ENCODE measurements around the gene MYH9. TPM values are rescaled to one million over a fixed set of nuclear protein-coding genes. Genes with fewer than 3 reads are reported as not detected.

MYH9 gene
- total and polyA plus RNA-seq, 2 experiments from 2014 or later, result 58.4 to 233 TPM

DNA sequence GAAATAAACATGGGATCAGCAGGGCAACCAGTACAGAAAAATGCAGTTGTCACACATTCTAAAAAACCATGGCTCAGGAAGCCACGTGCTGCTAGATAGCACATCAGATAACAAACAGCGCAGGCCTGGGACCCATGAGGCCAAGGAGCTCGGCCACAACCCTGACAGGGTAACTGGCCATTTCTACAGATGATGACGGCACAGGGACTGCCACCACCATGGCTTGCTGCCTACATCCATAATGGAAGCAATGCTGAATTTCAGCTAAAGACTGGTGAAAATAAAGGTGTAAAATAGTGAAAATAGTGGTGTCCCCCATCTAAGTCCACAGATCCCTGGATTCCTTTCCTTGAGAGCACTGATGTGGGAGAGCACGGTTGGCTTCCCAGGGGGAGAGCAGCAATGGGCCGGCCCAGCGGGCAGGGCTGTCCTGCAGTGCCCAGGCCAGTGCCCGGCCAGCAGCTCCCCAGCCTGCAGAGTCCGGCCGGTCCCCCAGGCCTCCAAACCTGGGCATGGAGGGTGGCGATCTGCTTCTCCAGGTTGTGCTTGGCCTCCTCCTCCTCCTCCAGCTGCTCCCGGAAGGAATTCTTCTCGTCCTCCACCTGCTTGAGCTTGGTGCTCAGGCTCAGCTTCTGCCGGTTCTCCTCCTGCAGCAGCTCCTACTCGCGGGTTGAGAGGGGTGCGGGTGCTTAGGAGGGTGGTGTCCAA, 94.8 kb downstream of the MYH9 start:
- Mint-ChIP-seq H3K27ac (no peak overlapping the region), H3K9me3 (peaks cover 25% of the 10 kb centered on the region), H3K4me1 (no peaks in the 10 kb centered on the region), H3K27me3 (ENCODE audit: insufficient read depth, low read depth, poor library complexity) (peaks cover 10% of the 10 kb centered on the region), H3K4me3 (no peak overlapping the region), H3K36me3 (ENCODE audit: low read depth) (peaks cover 97% of the 10 kb centered on the region)
- Histone ChIP-seq H3F3A (replicated peaks; ENCODE audit: low read depth) (peaks cover 2% of the 10 kb centered on the region; the same call in 1 of the 2 replicates), H3K4me2 (no peak overlapping the region), H3K9me2 (ENCODE audit: insufficient read depth) (0 out of 2 replicates have a peak, but pooled peaks cover 4% of the 10 kb centered on the region), H2AFZ (no peak overlapping the region), H3K36me3 (ENCODE audit: insufficient read depth) (peaks cover 71% of the 10 kb centered on the region), H3K4me1 (ENCODE audit: insufficient read depth) (no peaks in the 10 kb centered on the region), H4K20me1 (replicated peaks; ENCODE audit: insufficient read depth) (peaks cover 8% of the 10 kb centered on the region; the same call in 1 of the 2 replicates), H3K79me2 (replicated peaks; ENCODE audit: insufficient read depth) (no peaks in the 10 kb centered on the region), H3K27me3 (ENCODE audit: insufficient read depth) (no peaks in the 10 kb centered on the region), H3K4me3 (no peak overlapping the region), H3K27ac (ENCODE audit: low read depth) (no peak overlapping the region)
- ATAC-seq (no peak), DNase-seq (ENCODE audit: low spot score) (no peak)
- TF ChIP-seq, protein P1, sequence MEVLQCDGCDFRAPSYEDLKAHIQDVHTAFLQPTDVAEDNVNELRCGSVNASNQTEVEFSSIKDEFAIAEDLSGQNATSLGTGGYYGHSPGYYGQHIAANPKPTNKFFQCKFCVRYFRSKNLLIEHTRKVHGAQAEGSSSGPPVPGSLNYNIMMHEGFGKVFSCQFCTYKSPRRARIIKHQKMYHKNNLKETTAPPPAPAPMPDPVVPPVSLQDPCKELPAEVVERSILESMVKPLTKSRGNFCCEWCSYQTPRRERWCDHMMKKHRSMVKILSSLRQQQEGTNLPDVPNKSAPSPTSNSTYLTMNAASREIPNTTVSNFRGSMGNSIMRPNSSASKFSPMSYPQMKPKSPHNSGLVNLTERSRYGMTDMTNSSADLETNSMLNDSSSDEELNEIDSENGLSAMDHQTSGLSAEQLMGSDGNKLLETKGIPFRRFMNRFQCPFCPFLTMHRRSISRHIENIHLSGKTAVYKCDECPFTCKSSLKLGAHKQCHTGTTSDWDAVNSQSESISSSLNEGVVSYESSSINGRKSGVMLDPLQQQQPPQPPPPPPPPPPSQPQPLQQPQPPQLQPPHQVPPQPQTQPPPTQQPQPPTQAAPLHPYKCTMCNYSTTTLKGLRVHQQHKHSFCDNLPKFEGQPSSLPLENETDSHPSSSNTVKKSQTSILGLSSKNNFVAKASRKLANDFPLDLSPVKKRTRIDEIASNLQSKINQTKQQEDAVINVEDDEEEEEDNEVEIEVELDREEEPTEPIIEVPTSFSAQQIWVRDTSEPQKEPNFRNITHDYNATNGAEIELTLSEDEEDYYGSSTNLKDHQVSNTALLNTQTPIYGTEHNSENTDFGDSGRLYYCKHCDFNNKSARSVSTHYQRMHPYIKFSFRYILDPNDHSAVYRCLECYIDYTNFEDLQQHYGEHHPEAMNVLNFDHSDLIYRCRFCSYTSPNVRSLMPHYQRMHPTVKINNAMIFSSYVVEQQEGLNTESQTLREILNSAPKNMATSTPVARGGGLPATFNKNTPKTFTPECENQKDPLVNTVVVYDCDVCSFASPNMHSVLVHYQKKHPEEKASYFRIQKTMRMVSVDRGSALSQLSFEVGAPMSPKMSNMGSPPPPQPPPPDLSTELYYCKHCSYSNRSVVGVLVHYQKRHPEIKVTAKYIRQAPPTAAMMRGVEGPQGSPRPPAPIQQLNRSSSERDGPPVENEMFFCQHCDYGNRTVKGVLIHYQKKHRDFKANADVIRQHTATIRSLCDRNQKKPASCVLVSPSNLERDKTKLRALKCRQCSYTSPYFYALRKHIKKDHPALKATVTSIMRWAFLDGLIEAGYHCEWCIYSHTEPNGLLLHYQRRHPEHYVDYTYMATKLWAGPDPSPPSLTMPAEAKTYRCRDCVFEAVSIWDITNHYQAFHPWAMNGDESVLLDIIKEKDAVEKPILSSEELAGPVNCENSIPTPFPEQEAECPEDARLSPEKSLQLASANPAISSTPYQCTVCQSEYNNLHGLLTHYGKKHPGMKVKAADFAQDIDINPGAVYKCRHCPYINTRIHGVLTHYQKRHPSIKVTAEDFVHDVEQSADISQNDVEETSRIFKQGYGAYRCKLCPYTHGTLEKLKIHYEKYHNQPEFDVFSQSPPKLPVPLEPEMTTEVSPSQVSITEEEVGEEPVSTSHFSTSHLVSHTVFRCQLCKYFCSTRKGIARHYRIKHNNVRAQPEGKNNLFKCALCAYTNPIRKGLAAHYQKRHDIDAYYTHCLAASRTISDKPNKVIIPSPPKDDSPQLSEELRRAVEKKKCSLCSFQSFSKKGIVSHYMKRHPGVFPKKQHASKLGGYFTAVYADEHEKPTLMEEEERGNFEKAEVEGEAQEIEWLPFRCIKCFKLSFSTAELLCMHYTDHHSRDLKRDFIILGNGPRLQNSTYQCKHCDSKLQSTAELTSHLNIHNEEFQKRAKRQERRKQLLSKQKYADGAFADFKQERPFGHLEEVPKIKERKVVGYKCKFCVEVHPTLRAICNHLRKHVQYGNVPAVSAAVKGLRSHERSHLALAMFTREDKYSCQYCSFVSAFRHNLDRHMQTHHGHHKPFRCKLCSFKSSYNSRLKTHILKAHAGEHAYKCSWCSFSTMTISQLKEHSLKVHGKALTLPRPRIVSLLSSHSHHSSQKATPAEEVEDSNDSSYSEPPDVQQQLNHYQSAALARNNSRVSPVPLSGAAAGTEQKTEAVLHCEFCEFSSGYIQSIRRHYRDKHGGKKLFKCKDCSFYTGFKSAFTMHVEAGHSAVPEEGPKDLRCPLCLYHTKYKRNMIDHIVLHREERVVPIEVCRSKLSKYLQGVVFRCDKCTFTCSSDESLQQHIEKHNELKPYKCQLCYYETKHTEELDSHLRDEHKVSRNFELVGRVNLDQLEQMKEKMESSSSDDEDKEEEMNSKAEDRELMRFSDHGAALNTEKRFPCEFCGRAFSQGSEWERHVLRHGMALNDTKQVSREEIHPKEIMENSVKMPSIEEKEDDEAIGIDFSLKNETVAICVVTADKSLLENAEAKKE (CRISPR knock-in tag; IDR thresholded peaks at IDR 0.05), result no peak
- TF ChIP-seq JUNB (IDR thresholded peaks at IDR 0.05; ENCODE audit: unreplicated experiment), result no peak
- TF ChIP-seq ZNF114 (CRISPR knock-in tag; IDR thresholded peaks at IDR 0.05), result no peak
- no peak for TF ChIP-seq CREB1 (CRISPR knock-in tag; IDR thresholded peaks at IDR 0.05; ENCODE audit: low read depth)
- no peak for TF ChIP-seq POLR2AphosphoS5 (IDR thresholded peaks at IDR 0.05; ENCODE audit: low read depth)
